GM21381 (cell line): ENCODE measurements around the gene EFCAB12.
A peak's percentile ranks its signal among the peaks of the same experiment; 100 is the strongest.

Experiments
- ATAC-seq: cut with Tn5 transposase; IDR thresholded peaks from one replicate; pipeline ENCODE4 v1.9.1; 2021; ENCODE audit warnings: mild to moderate bottlenecking, moderate library complexity; ENCODE audit not compliant: unreplicated experiment

EFCAB12 gene

GRCh38 chr3:129446926-129447325 lies 18.5 kb upstream of the EFCAB12 start:
- no peak for ATAC-seq

DNA sequence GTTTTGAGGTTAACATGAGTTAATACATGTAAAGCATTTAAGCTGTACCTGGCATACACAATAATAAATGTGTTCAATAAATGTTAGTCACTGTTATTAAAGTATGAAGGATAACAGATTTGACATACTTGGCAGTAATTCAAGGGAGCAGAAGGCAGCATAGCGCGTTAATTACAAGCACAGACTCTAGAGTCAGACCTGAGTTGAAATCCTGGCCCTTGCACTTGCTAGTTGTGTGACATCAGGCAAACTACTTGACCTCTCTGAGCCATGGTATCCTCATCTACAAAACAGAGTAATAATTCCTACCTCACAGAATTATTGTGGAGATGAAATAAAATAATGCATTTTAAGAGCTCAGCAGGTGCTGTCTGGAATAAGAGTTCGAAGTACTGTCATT lies 17.0 kb upstream of the EFCAB12 start:
- no peak for ATAC-seq

DNA sequence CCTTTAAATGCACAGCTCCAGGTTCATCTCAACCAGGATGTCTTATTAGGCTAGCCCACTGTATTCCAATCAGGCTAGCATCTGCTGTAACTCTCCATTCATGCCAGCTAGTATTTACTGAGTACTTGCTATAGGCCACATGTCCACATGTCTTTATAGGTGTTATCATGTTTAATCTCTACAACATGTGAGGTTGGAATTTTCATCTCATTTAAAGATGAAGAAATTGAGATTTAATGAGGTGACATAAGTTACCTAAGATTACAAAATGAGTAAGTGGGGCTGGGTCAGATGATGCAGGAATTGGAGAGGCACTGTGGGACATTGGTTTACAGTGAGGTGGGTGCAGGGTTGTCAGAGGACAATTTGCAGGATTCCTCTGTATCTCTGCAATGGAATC lies 14.5 kb upstream of the EFCAB12 start:
- no peak for ATAC-seq

GRCh38 chr3:129442486-129442885 lies 14.1 kb upstream of the EFCAB12 start:
- no peak for ATAC-seq

- ATAC-seq = no peak
Measured at GRCh38 chr3:129441782-129442181, 13.3 kb upstream of the EFCAB12 start.

GRCh38 chr3:129441215-129441614 lies 12.8 kb upstream of the EFCAB12 start:
- ATAC-seq = no peak

DNA sequence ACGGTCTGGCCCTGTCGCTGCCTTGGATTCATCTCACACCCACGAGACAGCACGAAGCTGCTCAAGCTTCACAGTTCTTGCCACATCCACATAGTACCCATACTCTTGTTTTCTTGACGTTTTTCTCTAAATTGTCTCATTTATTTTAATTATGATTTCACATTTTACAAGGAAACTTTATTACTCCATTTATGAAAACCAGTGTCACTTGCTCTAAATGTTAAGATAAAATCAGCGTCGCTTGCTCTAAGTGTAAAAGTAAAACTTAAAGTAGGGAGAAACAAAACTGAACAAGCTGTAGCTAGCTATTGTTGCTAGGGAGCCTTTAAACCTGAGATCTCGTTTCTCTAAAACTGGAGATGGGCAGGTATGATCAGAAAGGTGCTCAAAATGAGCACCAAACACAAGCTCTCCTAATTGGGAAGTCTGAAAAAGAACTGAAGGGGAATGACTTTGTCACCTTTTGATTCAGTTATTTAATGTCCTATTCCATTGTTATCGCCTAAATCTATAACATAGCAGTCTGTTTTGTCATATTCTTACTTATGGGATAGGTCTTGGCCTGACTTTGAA lies 12.3 kb upstream of the EFCAB12 start:
- no peak for ATAC-seq

- peak; percentile 85 for ATAC-seq
Measured at GRCh38 chr3:129439817-129440617, 11.6 kb upstream of the EFCAB12 start, which contains the start of the genes IFT122 and MBD4. Gene IFT122, plus strand, starts transcription at chr3:129440224. Its CDS starts 107 bp downstream, at chr3:129440331. Gene MBD4, minus strand, starts transcription at chr3:129439948. Its CDS starts 115 bp downstream, at chr3:129439833.

- peak; percentile 14 for ATAC-seq
Measured at GRCh38 chr3:129439226-129439816, 10.9 kb upstream of the EFCAB12 start.

DNA sequence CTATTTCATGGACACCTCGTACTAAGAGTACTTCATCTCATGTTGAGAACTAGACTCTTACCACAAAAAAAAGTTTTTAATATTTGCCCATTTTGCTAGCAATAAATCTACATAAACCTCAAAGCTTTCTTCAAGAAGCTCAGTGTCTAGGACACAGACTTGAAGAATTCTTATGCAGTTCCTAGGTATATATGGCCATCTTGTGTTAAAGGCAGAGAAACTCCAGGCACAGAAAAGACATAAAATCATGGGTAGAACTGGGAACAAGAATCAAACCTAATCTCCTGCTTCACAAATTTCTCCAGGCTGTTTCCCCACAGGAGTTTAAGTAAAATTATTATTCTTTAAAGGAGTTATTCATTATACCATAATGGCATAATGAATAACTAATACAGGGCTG lies 6.9 kb upstream of the EFCAB12 start:
- no peak for ATAC-seq

DNA sequence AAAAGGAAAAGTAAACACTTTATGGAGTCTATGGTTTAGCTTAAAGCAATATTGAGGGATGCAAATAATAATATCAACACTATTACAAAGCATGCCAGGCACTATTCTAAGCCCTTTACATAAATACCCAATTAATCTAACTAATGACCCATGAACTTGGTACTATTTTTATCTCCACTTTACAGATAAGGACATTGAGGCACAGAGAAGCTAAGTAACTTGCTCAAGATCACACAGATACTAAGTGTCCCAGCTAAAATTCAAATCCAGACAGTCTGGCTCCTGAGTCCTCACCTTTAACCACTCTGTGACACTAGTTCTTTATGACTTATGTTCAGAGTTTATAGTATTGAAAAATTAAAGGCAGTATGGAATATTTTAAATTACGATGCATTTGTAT lies 5.7 kb upstream of the EFCAB12 start:
- ATAC-seq = no peak

GRCh38 chr3:129433565-129433964 lies 5.1 kb upstream of the EFCAB12 start:
- no peak for ATAC-seq

GRCh38 chr3:129432671-129433070 lies 4.2 kb upstream of the EFCAB12 start:
- ATAC-seq = no peak

DNA sequence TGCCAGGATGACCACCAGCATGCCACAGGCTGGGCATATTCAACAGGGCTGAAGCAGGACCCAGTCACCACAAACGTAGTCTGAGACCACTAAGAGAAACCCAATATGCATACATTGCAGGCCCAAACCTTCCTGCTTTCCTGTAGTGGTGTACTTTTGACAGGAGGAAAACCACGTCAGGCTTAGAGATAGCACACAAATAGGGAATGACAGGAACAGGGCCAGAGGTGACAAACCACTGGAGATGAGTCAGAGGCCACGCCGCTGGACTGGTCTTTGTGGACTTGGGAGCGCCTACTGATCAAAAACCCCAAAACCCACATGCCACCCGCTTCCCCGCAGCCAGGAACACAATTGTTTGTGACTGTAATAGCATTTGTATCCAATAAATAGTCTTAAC lies 3.6 kb upstream of the EFCAB12 start:
- no peak for ATAC-seq

DNA sequence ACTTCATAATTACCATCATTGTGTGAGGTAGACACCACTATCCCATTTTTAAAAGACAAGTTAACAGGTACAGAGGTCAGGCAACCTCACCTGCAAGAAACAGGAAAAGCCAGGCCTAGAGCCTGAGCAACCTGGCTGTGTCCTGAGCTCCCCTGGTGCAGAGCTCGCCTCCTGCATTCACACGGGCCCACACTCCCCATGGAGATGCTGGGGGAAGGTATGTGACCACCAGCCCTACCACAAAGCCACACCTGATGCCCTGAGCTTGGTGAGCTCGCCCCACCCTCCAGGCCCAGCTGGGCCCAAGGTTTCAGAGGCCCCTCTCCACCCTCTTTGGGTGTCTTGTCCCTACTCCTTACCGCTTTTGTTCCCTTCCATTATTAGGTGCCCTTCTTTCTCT lies 1.2 kb upstream of the EFCAB12 start:
- no peak for ATAC-seq

DNA sequence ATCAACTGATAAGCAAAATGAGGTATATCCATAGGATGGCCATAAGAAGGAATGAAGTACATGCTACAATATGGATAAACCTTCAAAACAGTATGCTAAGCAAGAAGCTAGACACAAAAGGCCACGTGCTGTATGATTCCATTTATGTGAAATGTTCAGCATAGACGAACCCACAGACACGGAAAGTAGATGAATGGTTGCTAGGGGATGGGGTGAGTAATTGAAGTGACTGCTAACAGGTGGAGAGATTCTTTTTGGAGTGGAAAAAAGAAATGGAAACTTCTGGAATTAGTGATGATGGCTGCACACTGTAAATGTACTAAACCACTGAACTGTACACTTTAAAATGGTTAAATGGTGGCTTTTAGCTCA lies 630 bp upstream of the EFCAB12 start:
- ATAC-seq = no peak

DNA sequence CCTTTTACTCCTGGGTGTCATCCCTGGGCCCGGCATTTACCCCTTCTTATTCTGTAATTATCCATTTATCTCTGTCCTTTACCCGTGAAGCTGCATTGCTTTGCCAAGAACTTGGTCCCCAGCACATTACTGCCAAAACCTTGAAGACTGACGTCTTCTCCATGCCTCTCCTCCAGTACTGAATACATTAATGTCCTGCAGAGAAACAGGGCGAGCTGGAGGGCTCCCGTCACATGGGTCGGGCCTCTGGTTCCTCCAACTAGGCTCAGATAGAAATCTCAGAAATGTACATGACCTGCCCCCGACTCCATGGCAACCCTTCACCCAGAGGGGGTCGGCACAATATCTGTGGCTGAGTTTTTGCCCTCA lies 445 bp downstream of the EFCAB12 start:
- ATAC-seq = no peak

GRCh38 chr3:129425619-129426018 lies 2.8 kb downstream of the EFCAB12 start:
- no peak for ATAC-seq

DNA sequence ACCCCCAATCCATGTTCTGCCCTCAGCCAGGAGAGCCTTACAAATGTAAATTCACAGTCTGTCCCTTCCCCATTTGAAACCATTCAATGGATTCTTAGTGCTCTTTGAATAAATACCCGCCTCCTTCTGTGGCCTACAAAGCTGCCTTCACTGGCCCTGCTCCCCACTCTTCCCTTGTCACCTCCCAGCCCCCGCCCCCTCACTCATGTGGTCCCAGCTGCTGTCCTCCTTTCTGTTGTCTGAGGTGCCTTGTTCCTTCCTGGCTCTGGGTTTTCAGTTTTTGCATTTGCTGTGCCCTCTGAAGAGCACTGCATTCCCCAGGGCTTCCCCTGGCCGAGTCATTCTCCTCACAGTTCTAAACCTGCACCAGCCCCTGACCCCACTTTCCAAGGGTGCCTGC lies 3.2 kb downstream of the EFCAB12 start:
- no peak for ATAC-seq

GRCh38 chr3:129424185-129424841 lies 4.1 kb downstream of the EFCAB12 start:
- peak; percentile 55 for ATAC-seq

DNA sequence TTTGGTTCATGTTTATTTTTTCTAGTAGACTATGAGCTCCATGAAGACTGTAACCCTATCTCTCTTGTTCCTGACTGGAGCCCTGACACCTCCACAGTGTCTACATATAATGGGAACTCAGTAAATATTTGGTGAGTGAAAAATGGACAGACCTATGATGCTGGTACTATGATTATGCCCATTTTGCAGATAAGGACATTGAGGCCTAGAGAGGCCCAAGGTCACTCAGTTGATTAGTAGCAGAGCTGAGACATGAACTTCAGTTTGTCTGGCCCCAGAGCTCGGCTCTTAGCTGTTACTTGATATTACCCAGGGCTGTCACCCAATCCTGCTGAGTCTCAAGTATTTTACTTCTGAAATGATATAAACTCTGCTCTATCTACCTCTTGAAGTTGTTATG lies 5.5 kb downstream of the EFCAB12 start:
- no peak for ATAC-seq
